HL-60 (cell line): Measurements from ENCODE around the gene SNX2.

Source experiments
- CTCF ChIP-seq: IDR thresholded peaks from one replicate; pipeline ENCODE4 v1.5.1; 2011; ENCODE audit warnings: low read length, control low read depth, inconsistent platforms; ENCODE audit not compliant: insufficient read depth
- GABPA ChIP-seq: IDR thresholded peaks from 2 replicates; pipeline ENCODE4 v1.6.1; 2012; ENCODE audit warnings: low read depth
- POLR2AphosphoS5 ChIP-seq: IDR thresholded peaks from 2 replicates; pipeline ENCODE4 v1.6.1; 2012; ENCODE audit warnings: low read depth
- REST ChIP-seq: IDR thresholded peaks from 2 replicates; pipeline ENCODE4 v1.6.1; 2012; ENCODE audit warnings: low read depth; ENCODE audit not compliant: insufficient replicate concordance
- SPI1 ChIP-seq: IDR thresholded peaks from 2 replicates; pipeline ENCODE4 v1.6.1; 2012; ENCODE audit warnings: low read depth, mild to moderate bottlenecking, borderline replicate concordance

- TF ChIP-seq REST = no peak
- no peak for TF ChIP-seq POLR2AphosphoS5
- no peak for TF ChIP-seq CTCF
- no peak for TF ChIP-seq SPI1
- no peak for TF ChIP-seq GABPA
These were observed 72.8 kb downstream of the SNX2 start for GRCh38 chr5:122847687-122848081.
